ENCODE measurements around the gene BANF1. TPM values are rescaled to one million over a fixed set of nuclear protein-coding genes. Genes with fewer than 3 reads are reported as not detected.
"Not testable (repeated sequence)": the region's sequence is repeated elsewhere in the genome, so short reads cannot be mapped to it uniquely, and the experiment has no call there.

BANF1 gene
- polyA plus RNA-seq, 1 donor from 2014 or later: 284 TPM

- Mint-ChIP-seq H3K36me3 (no peaks in the 10 kb centered on the region), H3K4me3 (peak overlapping the region in 1 of 4 donors; percentile 3), H3K9me3 (no peaks in the 10 kb centered on the region), H3K4me1 (peaks cover 4 to 8% (median 5%) of the 10 kb centered on the region in 3 donors), H3K27me3 (no peaks in the 10 kb centered on the region), H3K27ac (peak overlapping the region; percentile 25 to 73 (median 48))
Observed at GRCh38 chr11:65988791-65989592, 13.3 kb upstream of the BANF1 start.

GRCh38 chr11:65992056-65992455, 10.2 kb upstream of the BANF1 start:
- H3K4me1 Mint-ChIP-seq: peaks cover 4 to 8% (median 7%) of the 10 kb centered on the region in 3 donors
- H3K4me3 Mint-ChIP-seq: no peak overlapping the region
- H3K27ac Mint-ChIP-seq: no peak overlapping the region

GRCh38 chr11:65997286-65997685, 5.0 kb upstream of the BANF1 start:
- peaks cover 17 to 20% (median 19%) of the 10 kb centered on the region in 3 donors for H3K4me1 Mint-ChIP-seq
- H3K4me3 Mint-ChIP-seq: peak overlapping the region in 1 of 4 donors; percentile 74
- H3K36me3 Mint-ChIP-seq: peaks cover 4% of the 10 kb centered on the region
- peak overlapping the region in 2 of 3 donors; percentile 62 to 76 for H3K27ac Mint-ChIP-seq
- no peaks in the 10 kb centered on the region for H3K9me3 Mint-ChIP-seq
- H3K27me3 Mint-ChIP-seq: no peaks in the 10 kb centered on the region

More at GRCh38 chr11:65992056-65992455, 10.2 kb upstream of the BANF1 start:
- H3K9me3 Mint-ChIP-seq: no peaks in the 10 kb centered on the region
- H3K27me3 Mint-ChIP-seq: no peaks in the 10 kb centered on the region
- H3K36me3 Mint-ChIP-seq: no peaks in the 10 kb centered on the region

GRCh38 chr11:66002648-66003225, 434 bp downstream of the BANF1 start:
- Mint-ChIP-seq H3K27me3 (no peaks in the 10 kb centered on the region), H3K4me3 (peak overlapping the region; percentile 98 to 100 (median 100)), H3K4me1 (peaks cover 18 to 27% (median 23%) of the 10 kb centered on the region in 3 donors), H3K9me3 (no peaks in the 10 kb centered on the region), H3K36me3 (peaks cover 5% of the 10 kb centered on the region), H3K27ac (peak overlapping the region; percentile 98 to 100 (median 99))

GRCh38 chr11:66003291-66003690, 988 bp downstream of the BANF1 start:
- Mint-ChIP-seq H3K27ac (peak overlapping the region in 2 of 3 donors; percentile 98 to 100), H3K27me3 (no peaks in the 10 kb centered on the region), H3K9me3 (no peaks in the 10 kb centered on the region), H3K4me3 (peak overlapping the region; percentile 98 to 100 (median 100)), H3K36me3 (peaks cover 5% of the 10 kb centered on the region), H3K4me1 (peaks cover 16 to 27% (median 22%) of the 10 kb centered on the region in 3 donors)

- Mint-ChIP-seq H3K27ac (peak overlapping the region in 2 of 3 donors; percentile 59 to 77), H3K4me3 (peak overlapping the region in 2 of 4 donors; percentile 65 to 73), H3K9me3 (no peaks in the 10 kb centered on the region), H3K4me1 (peaks cover 16 to 27% (median 21%) of the 10 kb centered on the region in 3 donors), H3K36me3 (peaks cover 4% of the 10 kb centered on the region), H3K27me3 (no peaks in the 10 kb centered on the region)
Observed at GRCh38 chr11:66004186-66004585, 1.9 kb downstream of the BANF1 start.

GRCh38 chr11:66006134-66006890, 4.0 kb downstream of the BANF1 start:
- peaks cover under 1% of the 10 kb centered on the region for H3K27me3 Mint-ChIP-seq
- no peaks in the 10 kb centered on the region for H3K9me3 Mint-ChIP-seq
- peak overlapping the region in 2 of 3 donors; percentile 55 to 77 for H3K27ac Mint-ChIP-seq
- peak overlapping the region in 2 of 4 donors; percentile 19 to 64 for H3K4me3 Mint-ChIP-seq
- peaks cover 14 to 16% (median 16%) of the 10 kb centered on the region in 3 donors for H3K4me1 Mint-ChIP-seq
- peaks cover 4% of the 10 kb centered on the region for H3K36me3 Mint-ChIP-seq

- peaks cover 4% of the 10 kb centered on the region for H3K27me3 Mint-ChIP-seq
- peaks cover 10 to 13% (median 11%) of the 10 kb centered on the region in 3 donors for H3K4me1 Mint-ChIP-seq
- H3K36me3 Mint-ChIP-seq: peaks cover 4% of the 10 kb centered on the region
- no peaks in the 10 kb centered on the region for H3K9me3 Mint-ChIP-seq
- H3K27ac Mint-ChIP-seq: peak overlapping the region in 1 of 3 donors; percentile 77
- H3K4me3 Mint-ChIP-seq: no peak overlapping the region
Observed at GRCh38 chr11:66006891-66007176, 4.5 kb downstream of the BANF1 start.

GRCh38 chr11:66007201-66007634, 4.9 kb downstream of the BANF1 start:
- Mint-ChIP-seq H3K27me3 (peaks cover 4% of the 10 kb centered on the region), H3K36me3 (peaks cover 2% of the 10 kb centered on the region), H3K27ac (no peak overlapping the region), H3K9me3 (no peaks in the 10 kb centered on the region), H3K4me3 (no peak overlapping the region), H3K4me1 (peaks cover 6 to 11% (median 7%) of the 10 kb centered on the region in 3 donors)

GRCh38 chr11:66008095-66008467, 5.8 kb downstream of the BANF1 start:
- H3K27me3 Mint-ChIP-seq: peaks cover 7% of the 10 kb centered on the region

GRCh38 chr11:66008468-66009101, 6.3 kb downstream of the BANF1 start:
- peak overlapping the region in 1 of 4 donors; percentile 20 for H3K4me3 Mint-ChIP-seq
- peaks cover 2 to 5% (median 5%) of the 10 kb centered on the region in 3 donors for H3K4me1 Mint-ChIP-seq
- H3K27ac Mint-ChIP-seq: no peak overlapping the region
- peaks cover 9% of the 10 kb centered on the region for H3K27me3 Mint-ChIP-seq
- H3K9me3 Mint-ChIP-seq: no peaks in the 10 kb centered on the region
- no peaks in the 10 kb centered on the region for H3K36me3 Mint-ChIP-seq

More at GRCh38 chr11:66008095-66008467, 5.8 kb downstream of the BANF1 start:
- peaks cover 5 to 8% (median 5%) of the 10 kb centered on the region in 3 donors for H3K4me1 Mint-ChIP-seq
- no peak overlapping the region for H3K4me3 Mint-ChIP-seq
- no peaks in the 10 kb centered on the region for H3K36me3 Mint-ChIP-seq
- peak overlapping the region in 1 of 3 donors; percentile 3 for H3K27ac Mint-ChIP-seq
- H3K9me3 Mint-ChIP-seq: no peaks in the 10 kb centered on the region

- H3K36me3 Mint-ChIP-seq, H3K4me3 Mint-ChIP-seq, H3K4me1 Mint-ChIP-seq, H3K27me3 Mint-ChIP-seq, H3K9me3 Mint-ChIP-seq: not testable (repeated sequence)
- H3K27ac Mint-ChIP-seq: peak overlapping the region in 1 of 3 donors; percentile 48
Observed at GRCh38 chr11:66010036-66010435, 7.7 kb downstream of the BANF1 start.

- peaks cover 9% of the 10 kb centered on the region for H3K27me3 Mint-ChIP-seq
- H3K36me3 Mint-ChIP-seq: no peaks in the 10 kb centered on the region
- H3K4me1 Mint-ChIP-seq: no peaks in the 10 kb centered on the region
- no peaks in the 10 kb centered on the region for H3K9me3 Mint-ChIP-seq
- no peak overlapping the region for H3K27ac Mint-ChIP-seq
- no peak overlapping the region for H3K4me3 Mint-ChIP-seq
Observed at GRCh38 chr11:66011239-66011784, 9.0 kb downstream of the BANF1 start.

GRCh38 chr11:66011785-66012303, 9.5 kb downstream of the BANF1 start, which contains the start of gene CST6:
Gene CST6 (plus strand): TSS chr11:66012008. CDS start chr11:66012045, 37 bp downstream.
- H3K4me1 Mint-ChIP-seq: no peaks in the 10 kb centered on the region
- no peak within 1 kb of the TSS for H3K27ac Mint-ChIP-seq
- H3K4me3 Mint-ChIP-seq: no peak within 1 kb of the TSS
- no peaks in the 10 kb centered on the region for H3K9me3 Mint-ChIP-seq
- H3K36me3 Mint-ChIP-seq: no peaks in the 10 kb centered on the region
- peaks cover 9% of the 10 kb centered on the region for H3K27me3 Mint-ChIP-seq

All from IgD-negative memory B cell (primary cell).